22Rv1 (cell line): ENCODE measurements around the gene MLH3.

Experiments
- ZFX ChIP-seq: fragments of 450-650 bp; IDR thresholded peaks from 2 replicates; pipeline ENCODE4 v1.6.1; 2017; ENCODE audit warnings: antibody characterized with exemption, borderline replicate concordance
- TF ChIP-seq, protein P1 (sequence below): fragments of 450-650 bp; IDR thresholded peaks from 2 replicates; pipeline ENCODE4 v1.5.1; 2017; ENCODE audit warnings: mild to moderate bottlenecking

DNA sequence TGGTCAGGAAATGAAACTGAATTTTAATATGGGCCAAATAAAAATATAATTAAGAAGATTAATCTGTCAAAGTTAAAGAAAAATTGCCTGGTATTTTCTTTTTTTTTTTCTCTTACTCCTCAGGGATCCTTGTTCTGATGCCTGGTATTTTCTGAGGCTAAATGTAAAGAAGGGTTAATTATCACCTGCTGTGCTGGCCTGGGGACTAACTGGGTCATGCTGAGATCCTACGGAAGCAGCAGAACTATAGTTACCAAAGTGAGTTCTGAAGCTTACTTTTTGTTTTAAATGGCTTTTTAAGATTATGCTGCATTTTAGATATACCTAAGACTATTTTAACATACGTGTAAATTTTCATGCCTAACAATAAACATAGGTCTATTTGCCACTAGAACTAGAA, 41.4 kb upstream of the MLH3 start:
- TF ChIP-seq, protein P1, sequence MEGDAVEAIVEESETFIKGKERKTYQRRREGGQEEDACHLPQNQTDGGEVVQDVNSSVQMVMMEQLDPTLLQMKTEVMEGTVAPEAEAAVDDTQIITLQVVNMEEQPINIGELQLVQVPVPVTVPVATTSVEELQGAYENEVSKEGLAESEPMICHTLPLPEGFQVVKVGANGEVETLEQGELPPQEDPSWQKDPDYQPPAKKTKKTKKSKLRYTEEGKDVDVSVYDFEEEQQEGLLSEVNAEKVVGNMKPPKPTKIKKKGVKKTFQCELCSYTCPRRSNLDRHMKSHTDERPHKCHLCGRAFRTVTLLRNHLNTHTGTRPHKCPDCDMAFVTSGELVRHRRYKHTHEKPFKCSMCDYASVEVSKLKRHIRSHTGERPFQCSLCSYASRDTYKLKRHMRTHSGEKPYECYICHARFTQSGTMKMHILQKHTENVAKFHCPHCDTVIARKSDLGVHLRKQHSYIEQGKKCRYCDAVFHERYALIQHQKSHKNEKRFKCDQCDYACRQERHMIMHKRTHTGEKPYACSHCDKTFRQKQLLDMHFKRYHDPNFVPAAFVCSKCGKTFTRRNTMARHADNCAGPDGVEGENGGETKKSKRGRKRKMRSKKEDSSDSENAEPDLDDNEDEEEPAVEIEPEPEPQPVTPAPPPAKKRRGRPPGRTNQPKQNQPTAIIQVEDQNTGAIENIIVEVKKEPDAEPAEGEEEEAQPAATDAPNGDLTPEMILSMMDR, result no peak
- no peak for TF ChIP-seq ZFX
